Measurements from ENCODE around the gene SMC1B.
"Not testable (repeated sequence)": the region's sequence is repeated elsewhere in the genome, so short reads cannot be mapped to it uniquely, and the experiment has no call there.

Gene SMC1B

GRCh38 chr22:45442116-45442515 is 28.7 kb upstream of the SMC1B start:
- peak; percentile 49 for DNase-seq (ENCODE audit: low read depth)

GRCh38 chr22:45441138-45441537 is 27.7 kb upstream of the SMC1B start:
- peak; percentile 77 for DNase-seq (ENCODE audit: low read depth)

GRCh38 chr22:45440688-45441087 is 27.3 kb upstream of the SMC1B start:
- not testable (repeated sequence) for DNase-seq (ENCODE audit: low read depth)

GRCh38 chr22:45438336-45438735 is 24.9 kb upstream of the SMC1B start:
- DNase-seq (ENCODE audit: low read depth), result no peak

GRCh38 chr22:45436871-45437517 is 23.6 kb upstream of the SMC1B start:
- not testable (repeated sequence) for DNase-seq (ENCODE audit: low read depth)

- DNase-seq (ENCODE audit: low read depth), result peak; percentile 90
Measured at GRCh38 chr22:45435544-45436139, 22.2 kb upstream of the SMC1B start.

GRCh38 chr22:45434981-45435380 is 21.6 kb upstream of the SMC1B start:
- no peak for DNase-seq (ENCODE audit: low read depth)

GRCh38 chr22:45430871-45431270 is 17.5 kb upstream of the SMC1B start:
- no peak for DNase-seq (ENCODE audit: low read depth)

- DNase-seq (ENCODE audit: low read depth), result no peak
Measured at GRCh38 chr22:45429981-45430775, 16.8 kb upstream of the SMC1B start.

GRCh38 chr22:45429424-45429823 is 16.0 kb upstream of the SMC1B start:
- DNase-seq (ENCODE audit: low read depth), result no peak

- no peak for DNase-seq (ENCODE audit: low read depth)
Measured at GRCh38 chr22:45428391-45429385, 15.3 kb upstream of the SMC1B start.

GRCh38 chr22:45427114-45427513 is 13.7 kb upstream of the SMC1B start:
- DNase-seq (ENCODE audit: low read depth), result no peak

- DNase-seq (ENCODE audit: low read depth), result no peak
Measured at GRCh38 chr22:45426387-45426786, 13.0 kb upstream of the SMC1B start.

GRCh38 chr22:45425531-45426265 is 12.3 kb upstream of the SMC1B start:
- DNase-seq (ENCODE audit: low read depth), result no peak

GRCh38 chr22:45425101-45425500 is 11.7 kb upstream of the SMC1B start:
- DNase-seq (ENCODE audit: low read depth), result peak; percentile 35

- no peak for DNase-seq (ENCODE audit: low read depth)
Measured at GRCh38 chr22:45424241-45424731, 10.9 kb upstream of the SMC1B start.

- DNase-seq (ENCODE audit: low read depth), result no peak
Measured at GRCh38 chr22:45423524-45423923, 10.1 kb upstream of the SMC1B start.

- no peak for DNase-seq (ENCODE audit: low read depth)
Measured at GRCh38 chr22:45422237-45422983, 9.0 kb upstream of the SMC1B start.

- no peak for DNase-seq (ENCODE audit: low read depth)
Measured at GRCh38 chr22:45421349-45422055, 8.1 kb upstream of the SMC1B start.

GRCh38 chr22:45420539-45420938 is 7.1 kb upstream of the SMC1B start:
- no peak for DNase-seq (ENCODE audit: low read depth)

All from EH (cell line).